ENCODE results near the gene C3orf38.

GRCh38 chr3:88168171-88168570 lies 18.4 kb downstream of the C3orf38 start:
- no peak for TF ChIP-seq POLR2A (IDR thresholded peaks at IDR 0.05; ENCODE audit: low read depth, low read length)
- no peak for TF ChIP-seq TAF1 (IDR thresholded peaks at IDR 0.05; ENCODE audit: low read depth, low read length)
- TF ChIP-seq POLR2AphosphoS5 (IDR thresholded peaks at IDR 0.05; ENCODE audit: low read depth, low read length), result no peak

All from GM12891 (cell line).